ENCODE results near the gene INHBE.
"Not testable (repeated sequence)": the region's sequence is repeated elsewhere in the genome, so short reads cannot be mapped to it uniquely, and the experiment has no call there.

INHBE gene

GRCh38 chr12:57454566-57455373, at the start of gene INHBE:
Gene INHBE, plus strand, starts transcription at chr12:57455307. Its CDS starts 230 bp downstream, at chr12:57455537.
- DNase-seq (ENCODE audit: low read depth in 2 of 2) = peak; percentile 94 to 96

- no peak for DNase-seq (ENCODE audit: low read depth in 2 of 2)
Measured at GRCh38 chr12:57410534-57410933, 44.6 kb upstream of the INHBE start.

- DNase-seq (ENCODE audit: low read depth in 2 of 2) = not testable (repeated sequence)
Measured at GRCh38 chr12:57414160-57414559, 40.9 kb upstream of the INHBE start.

GRCh38 chr12:57415088-57415487, 40.0 kb upstream of the INHBE start:
- no peak for DNase-seq (ENCODE audit: low read depth in 2 of 2)

- DNase-seq (ENCODE audit: low read depth in 2 of 2) = no peak
Measured at GRCh38 chr12:57416039-57416996, 38.8 kb upstream of the INHBE start.

- DNase-seq (ENCODE audit: low read depth in 2 of 2) = no peak
Measured at GRCh38 chr12:57418255-57418654, 36.9 kb upstream of the INHBE start.

- DNase-seq (ENCODE audit: low read depth in 2 of 2) = no peak
Measured at GRCh38 chr12:57419495-57419894, 35.6 kb upstream of the INHBE start.

GRCh38 chr12:57420482-57420881, 34.6 kb upstream of the INHBE start:
- DNase-seq (ENCODE audit: low read depth in 2 of 2) = no peak

GRCh38 chr12:57426948-57427347, 28.2 kb upstream of the INHBE start:
- DNase-seq (ENCODE audit: low read depth in 2 of 2) = not testable (repeated sequence)

GRCh38 chr12:57428965-57429364, 26.1 kb upstream of the INHBE start:
- no peak for DNase-seq (ENCODE audit: low read depth in 2 of 2)

GRCh38 chr12:57429473-57430111, 25.5 kb upstream of the INHBE start:
- no peak for DNase-seq (ENCODE audit: low read depth in 2 of 2)

GRCh38 chr12:57430112-57430930, 24.8 kb upstream of the INHBE start:
- no peak for DNase-seq (ENCODE audit: low read depth in 2 of 2)

GRCh38 chr12:57430931-57431566, 24.1 kb upstream of the INHBE start, which contains the start of gene R3HDM2:
Gene R3HDM2, minus strand, starts transcription at chr12:57431043. Its CDS starts 120,615 bp downstream, at chr12:57310428.
- peak; percentile 83 for DNase-seq (ENCODE audit: low read depth in 2 of 2)

GRCh38 chr12:57431654-57432188, 23.4 kb upstream of the INHBE start:
- DNase-seq (ENCODE audit: low read depth in 2 of 2) = no peak

GRCh38 chr12:57433370-57433769, 21.7 kb upstream of the INHBE start:
- DNase-seq (ENCODE audit: low read depth in 2 of 2) = no peak

GRCh38 chr12:57434517-57435223, 20.4 kb upstream of the INHBE start, which contains the start of gene INHBC:
Gene INHBC, plus strand, starts transcription at chr12:57434784. Its CDS starts 103 bp downstream, at chr12:57434887.
- no peak for DNase-seq (ENCODE audit: low read depth in 2 of 2)

GRCh38 chr12:57435293-57435692, 19.8 kb upstream of the INHBE start:
- DNase-seq (ENCODE audit: low read depth in 2 of 2) = no peak

GRCh38 chr12:57438400-57438799, 16.7 kb upstream of the INHBE start:
- DNase-seq (ENCODE audit: low read depth in 2 of 2) = no peak

GRCh38 chr12:57439762-57440266, 15.3 kb upstream of the INHBE start:
- DNase-seq (ENCODE audit: low read depth in 2 of 2) = no peak
